ENCODE data around the gene MED31.

MED31 gene

DNA sequence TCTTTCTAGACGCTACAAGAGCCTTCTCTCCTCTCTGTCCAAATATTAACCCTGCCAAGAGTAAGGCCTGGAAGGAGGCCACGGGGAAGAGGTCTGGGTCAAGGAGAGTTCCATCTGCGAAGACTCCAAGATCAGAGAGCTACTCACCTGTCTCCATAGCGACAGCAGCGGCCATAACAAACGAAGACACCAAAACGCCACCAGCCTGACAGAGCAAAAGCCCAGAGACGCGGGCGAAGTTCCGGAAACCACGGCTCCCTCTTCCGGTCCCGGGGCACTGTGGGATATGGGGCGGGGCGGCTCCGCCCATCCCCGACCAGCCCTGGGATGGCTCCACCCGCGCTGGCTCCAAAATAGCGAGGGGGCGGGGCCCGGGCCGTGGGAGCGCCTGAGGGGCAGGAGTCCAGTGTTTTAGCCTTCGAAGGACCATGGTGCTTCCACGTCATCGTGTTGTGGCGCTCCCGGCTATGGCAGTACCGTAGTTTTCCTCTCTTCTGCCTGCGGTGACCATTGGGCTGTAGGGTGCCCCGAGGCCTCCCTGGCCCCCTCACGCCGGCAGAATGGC, at the start of gene MED31, which contains the start of gene C17orf100:
TSS of gene MED31 (minus strand) at position 252 of the 565 bp plus-strand sequence. CDS start at position 175, 77 bp downstream.
TSS of gene C17orf100 (plus strand) at position 409 of the 565 bp plus-strand sequence. CDS start at position 561, 152 bp downstream.
- peak within 1 kb of the TSS; percentile 99 for H3K4me3 ChIP-seq (ENCODE audit: low read length)
- TF ChIP-seq, protein P1, sequence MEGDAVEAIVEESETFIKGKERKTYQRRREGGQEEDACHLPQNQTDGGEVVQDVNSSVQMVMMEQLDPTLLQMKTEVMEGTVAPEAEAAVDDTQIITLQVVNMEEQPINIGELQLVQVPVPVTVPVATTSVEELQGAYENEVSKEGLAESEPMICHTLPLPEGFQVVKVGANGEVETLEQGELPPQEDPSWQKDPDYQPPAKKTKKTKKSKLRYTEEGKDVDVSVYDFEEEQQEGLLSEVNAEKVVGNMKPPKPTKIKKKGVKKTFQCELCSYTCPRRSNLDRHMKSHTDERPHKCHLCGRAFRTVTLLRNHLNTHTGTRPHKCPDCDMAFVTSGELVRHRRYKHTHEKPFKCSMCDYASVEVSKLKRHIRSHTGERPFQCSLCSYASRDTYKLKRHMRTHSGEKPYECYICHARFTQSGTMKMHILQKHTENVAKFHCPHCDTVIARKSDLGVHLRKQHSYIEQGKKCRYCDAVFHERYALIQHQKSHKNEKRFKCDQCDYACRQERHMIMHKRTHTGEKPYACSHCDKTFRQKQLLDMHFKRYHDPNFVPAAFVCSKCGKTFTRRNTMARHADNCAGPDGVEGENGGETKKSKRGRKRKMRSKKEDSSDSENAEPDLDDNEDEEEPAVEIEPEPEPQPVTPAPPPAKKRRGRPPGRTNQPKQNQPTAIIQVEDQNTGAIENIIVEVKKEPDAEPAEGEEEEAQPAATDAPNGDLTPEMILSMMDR (conservative IDR thresholded peaks at IDR 0.05; ENCODE audit: low read length) = no peak
- DNase-seq (ENCODE audit: low read depth) = peak; percentile 87

DNA sequence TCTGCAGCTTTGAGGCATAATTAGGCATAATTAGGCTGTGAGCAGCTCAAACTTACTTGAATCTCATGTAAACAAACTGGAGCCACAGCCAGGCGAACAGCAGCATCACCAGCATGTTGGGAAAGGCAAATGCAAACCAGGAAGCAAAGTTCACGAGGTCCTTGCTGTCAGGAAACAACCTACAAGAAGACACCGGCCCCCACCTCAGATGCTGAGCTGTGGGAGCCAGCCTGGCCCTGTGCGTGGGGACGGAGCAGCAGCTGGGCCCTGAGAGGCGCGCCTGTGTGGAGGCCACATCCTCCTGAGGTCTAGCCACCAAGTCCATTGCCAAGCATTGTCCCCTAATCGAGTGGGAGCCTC, 49.5 kb upstream of the MED31 start:
- DNase-seq (ENCODE audit: low read depth) = no peak
- H3K4me3 ChIP-seq (ENCODE audit: low read length) = no peak overlapping the region
- TF ChIP-seq, protein P1 (conservative IDR thresholded peaks at IDR 0.05; ENCODE audit: low read length) = no peak

DNA sequence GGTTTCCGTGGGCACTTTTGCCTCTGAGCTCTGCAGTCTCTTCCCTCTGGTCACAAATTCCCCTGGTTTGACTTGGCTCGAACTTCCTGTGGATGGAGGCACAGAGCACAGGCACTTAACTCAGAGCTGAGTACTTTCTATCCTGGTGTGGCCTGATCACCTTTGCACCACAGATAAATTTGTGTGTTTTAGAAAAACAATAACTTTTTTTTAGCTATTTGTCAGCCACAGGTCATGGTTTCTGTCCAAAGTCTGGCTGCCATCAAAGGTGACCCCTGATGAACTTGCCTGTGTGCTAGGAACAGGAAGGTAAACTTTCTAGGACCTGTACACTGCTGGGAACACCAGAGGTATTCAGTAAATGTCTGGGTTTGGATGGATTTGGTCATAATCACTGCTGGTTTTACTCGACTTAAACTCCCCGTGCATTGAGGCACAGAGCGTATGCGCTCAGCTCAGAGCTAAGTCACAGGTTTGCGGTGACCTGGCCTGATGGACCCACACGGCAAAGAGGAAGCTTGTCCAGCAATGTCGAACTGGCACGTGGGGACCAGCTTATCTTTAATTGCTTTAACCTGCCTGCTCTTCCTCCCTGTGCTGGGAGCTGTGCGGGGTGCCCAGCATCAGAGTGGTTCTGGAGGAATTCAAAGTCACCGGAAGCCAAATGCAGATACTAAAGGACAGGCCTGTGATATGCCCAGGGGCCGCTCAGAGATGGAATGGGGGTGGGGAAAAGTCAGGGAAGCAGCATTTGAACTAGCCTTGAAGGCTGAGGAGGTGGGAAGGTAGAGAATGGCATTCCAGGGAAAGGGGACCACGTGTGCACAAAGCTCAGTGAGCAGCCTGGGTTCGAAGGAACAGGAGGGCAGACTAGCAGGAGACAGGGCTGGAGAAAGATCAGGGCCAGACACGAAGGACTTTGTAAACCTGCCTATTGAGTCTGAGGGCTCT, 48.9 kb upstream of the MED31 start:
- TF ChIP-seq, protein P1 (conservative IDR thresholded peaks at IDR 0.05; ENCODE audit: low read length) = no peak
- H3K4me3 ChIP-seq (ENCODE audit: low read length) = no peak overlapping the region
- DNase-seq (ENCODE audit: low read depth) = no peak

DNA sequence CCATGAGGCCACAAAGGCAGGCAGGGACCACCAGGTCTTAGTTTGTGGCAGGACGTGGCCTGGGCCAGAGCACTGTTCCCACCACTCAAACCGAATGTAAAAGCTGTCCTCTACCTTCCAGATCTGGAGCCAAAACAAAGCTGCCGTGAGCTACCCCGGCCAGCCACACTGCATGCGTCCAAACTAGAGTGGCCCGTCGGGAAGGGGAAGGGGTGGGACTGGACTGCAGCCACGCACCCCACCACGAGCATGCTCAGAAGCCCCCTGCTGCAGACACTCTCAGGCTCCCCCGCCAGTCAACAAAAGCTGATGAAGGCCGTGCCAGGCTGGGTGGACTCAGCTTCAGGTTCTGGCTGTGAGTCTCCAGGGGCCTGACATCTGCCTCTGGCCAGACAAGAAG, 46.6 kb upstream of the MED31 start:
- H3K4me3 ChIP-seq (ENCODE audit: low read length) = no peak overlapping the region
- DNase-seq (ENCODE audit: low read depth) = no peak
- TF ChIP-seq, protein P1 (conservative IDR thresholded peaks at IDR 0.05; ENCODE audit: low read length) = no peak

DNA sequence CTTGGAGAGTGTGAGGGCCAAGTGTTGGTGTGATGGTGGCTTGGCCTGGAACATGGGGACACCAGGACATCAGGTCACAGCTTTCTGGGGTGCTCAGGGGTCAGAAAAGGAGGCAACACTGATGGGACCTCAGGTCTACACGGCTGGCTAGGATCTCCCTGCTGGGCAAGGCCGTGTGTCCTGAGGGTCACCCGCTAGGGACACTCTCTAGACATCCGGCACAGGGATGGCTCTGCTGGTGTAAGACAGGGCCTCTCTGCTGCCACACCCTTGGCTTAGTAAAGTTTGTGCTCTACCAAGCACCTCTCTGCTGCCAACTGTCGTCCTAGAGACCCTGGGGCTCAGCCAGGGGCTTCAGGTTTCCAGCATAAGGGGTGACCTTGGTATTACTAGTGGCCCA, 45.5 kb upstream of the MED31 start:
- TF ChIP-seq, protein P1 (conservative IDR thresholded peaks at IDR 0.05; ENCODE audit: low read length) = no peak
- DNase-seq (ENCODE audit: low read depth) = no peak
- no peak overlapping the region for H3K4me3 ChIP-seq (ENCODE audit: low read length)

DNA sequence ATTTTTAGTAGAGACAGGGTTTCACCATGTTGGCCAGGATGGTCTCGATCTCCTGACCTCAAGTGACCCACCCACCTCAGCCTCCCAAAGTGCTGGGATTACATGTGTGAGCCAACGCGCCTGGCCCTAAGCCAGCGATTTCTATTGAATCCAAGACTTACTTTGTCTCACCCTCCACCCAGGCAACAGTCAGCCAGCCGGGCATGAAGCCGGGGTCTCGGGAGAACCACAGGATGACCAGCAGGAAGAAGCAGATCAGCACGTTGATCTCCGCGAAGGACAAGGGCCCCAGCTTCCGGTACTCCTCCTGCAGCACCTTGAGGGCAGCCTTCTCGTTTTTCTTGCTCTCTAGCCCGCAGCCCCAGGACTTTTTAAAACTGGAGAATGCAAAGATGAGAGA, 44.2 kb upstream of the MED31 start:
- no peak for DNase-seq (ENCODE audit: low read depth)
- H3K4me3 ChIP-seq (ENCODE audit: low read length) = no peak overlapping the region
- TF ChIP-seq, protein P1 (conservative IDR thresholded peaks at IDR 0.05; ENCODE audit: low read length) = no peak

Data from AG10803 (cell line).